Medulla oblongata (tissue), 1 donor: ENCODE measurements around the gene CCNB2.
A peak's percentile ranks its signal among the peaks of the same experiment; 100 is the strongest.
"Not testable (repeated sequence)": the region's sequence is repeated elsewhere in the genome, so short reads cannot be mapped to it uniquely, and the experiment has no call there.

Experiments used
- DNase-seq: peaks from one replicate; pipeline ENCODE4 v3.0.0-alpha.2; 2015; ENCODE audit errors: extremely low spot score

Gene CCNB2

DNA sequence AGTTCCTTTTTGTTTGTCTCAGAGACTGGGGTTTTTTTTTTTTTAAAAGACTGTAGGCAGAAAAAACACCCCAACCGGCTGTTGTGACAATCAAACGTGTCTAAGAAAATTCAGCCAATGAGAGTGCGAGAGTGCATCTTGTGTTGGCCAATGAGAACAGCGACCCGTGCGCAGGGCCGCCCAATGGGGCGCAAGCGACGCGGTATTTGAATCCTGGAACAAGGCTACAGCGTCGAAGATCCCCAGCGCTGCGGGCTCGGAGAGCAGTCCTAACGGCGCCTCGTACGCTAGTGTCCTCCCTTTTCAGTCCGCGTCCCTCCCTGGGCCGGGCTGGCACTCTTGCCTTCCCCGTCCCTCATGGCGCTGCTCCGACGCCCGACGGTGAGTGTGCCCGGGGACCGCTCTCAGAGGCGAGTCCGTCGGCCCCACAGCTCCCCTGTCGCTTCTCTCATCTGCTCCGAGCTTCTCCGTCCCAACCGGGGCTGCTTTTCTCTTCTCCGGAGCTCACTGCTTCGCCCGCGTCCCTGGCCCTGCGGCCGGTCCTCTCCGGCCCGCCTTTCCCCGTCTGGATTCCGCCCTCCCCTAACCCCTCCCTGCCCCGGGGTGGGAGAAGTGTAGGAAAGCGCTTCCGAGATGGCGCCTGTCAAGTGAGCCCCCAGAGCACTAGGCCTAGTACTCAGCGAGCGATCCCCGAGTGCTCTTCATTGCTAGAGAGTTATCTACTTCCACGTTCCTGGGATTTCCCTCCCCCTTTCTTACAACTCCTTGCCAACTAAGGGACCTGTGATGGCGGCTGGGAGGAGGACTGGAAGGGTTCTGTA, at the start of gene CCNB2:
CCNB2 (plus strand) TSS at position 235 of the 821 bp plus-strand sequence; CDS start at position 358, 123 bp downstream.
- peak; percentile 96 for DNase-seq

DNA sequence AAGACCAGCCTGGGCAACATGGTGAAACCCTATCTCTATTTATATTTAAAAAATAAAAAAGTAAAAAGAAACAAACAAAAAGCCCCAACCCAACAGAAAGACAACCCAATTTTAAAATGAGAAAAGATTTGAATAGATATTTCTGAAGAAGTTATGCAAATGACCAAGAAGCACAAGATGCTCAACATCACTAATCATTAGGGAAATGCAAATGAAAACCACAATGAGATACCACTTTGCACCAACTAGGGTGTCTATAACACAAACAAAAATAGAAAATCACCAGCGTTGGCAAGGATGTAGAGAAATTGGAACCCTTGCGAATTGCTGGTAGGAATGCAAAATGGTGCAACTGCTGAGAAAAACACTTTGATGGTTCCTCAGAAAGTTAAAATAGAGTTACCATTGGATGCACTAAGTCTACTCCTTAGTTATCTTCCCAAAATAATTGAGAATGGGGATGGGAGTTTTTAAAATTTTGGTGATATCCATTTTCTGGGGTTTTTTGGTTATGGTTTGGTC, 45.8 kb upstream of the CCNB2 start:
- no peak for DNase-seq

DNA sequence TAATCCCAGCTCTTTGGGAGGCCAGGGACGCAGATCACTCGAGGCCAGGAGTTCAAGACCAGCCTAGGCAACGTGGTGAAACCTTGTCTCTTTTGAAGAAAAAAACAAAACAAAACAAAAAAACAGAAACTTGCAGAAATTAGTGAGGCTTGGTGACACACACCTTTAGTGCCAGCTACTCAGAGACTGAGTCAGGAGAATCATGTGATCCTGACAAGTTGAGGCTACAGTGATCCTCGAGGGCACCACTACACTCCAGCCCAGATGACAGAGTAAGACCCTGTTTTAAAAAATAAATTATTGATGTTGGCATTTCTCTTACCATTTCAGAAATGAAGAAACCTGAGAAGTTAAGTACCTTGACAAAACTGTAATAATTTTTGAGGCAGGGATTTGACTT, 44.6 kb upstream of the CCNB2 start:
- no peak for DNase-seq

DNA sequence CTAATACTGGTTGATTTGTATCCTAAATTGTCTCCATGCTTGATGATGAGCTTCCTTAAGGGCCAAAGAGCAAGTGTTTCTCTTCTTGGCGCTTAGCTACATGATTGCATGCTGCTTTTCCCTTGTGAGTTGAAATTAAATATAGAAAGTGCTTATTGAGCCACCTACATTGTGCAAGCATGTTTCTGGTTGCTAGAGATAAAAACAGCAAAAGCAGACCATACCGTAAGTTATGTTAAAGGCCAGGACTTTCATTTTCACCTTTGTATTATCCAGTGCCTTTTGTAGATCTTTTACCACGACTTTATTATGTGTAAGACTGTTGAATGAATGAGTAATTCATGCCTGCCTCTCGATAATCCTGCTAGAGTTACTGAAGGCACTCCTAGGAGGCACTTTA, 41.9 kb upstream of the CCNB2 start:
- DNase-seq = no peak

DNA sequence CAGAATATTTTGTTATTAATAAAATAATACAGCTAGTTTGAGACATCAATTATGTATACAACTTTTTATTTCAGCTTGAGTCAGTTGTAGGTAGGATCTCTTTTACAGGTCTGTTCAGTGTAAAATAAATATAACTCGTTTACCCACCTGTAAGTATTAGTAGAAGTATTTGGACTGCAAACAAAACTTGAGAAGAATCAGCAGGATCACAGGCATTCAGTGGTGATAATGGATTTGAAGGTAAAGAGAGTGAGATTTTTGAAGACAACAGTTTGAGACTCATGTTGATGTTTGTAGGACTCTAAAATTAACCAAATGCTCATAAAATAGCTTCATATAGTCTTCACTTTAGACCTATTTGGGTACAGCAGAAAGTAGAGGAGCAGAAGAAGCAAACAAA, 35.5 kb upstream of the CCNB2 start:
- no peak for DNase-seq

DNA sequence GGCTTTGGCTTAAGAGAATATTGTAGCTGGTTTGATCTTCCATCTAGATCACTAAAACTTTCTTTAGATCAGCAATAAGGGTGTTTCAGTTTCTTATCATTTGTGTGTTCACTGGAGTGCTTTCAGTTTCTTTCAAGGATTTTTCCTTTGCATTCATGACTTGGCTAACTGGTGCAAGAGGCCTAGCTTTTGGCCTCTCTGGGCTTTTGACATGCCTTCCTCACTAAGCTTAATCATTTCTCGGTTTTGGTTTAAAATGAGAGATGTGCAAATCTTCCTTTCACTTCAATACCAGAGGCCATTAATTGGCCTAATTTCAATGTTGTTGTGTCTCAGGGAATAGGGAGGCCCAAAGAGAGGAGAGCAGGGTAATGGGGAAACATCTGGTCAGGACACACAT, 30.3 kb upstream of the CCNB2 start:
- DNase-seq = no peak

DNA sequence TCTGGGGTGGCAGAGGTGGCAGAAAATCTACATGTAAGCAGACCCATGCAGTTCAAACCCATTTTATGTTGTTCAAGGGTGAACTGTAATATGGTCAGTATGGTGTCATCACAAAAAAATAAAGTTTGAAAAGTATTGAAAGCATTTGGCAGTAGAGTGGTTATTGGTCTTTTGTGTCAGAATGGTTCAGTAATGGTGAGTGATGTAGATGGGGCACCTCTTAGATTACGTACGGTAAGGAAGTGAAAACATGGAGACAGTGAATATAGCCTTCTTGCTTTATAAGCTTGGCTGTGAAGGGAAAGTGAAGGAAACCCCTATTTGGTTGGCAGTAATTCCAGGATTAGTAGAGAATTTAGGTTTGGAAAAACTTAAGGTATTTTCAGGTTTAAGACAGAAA, 17.2 kb upstream of the CCNB2 start:
- no peak for DNase-seq

DNA sequence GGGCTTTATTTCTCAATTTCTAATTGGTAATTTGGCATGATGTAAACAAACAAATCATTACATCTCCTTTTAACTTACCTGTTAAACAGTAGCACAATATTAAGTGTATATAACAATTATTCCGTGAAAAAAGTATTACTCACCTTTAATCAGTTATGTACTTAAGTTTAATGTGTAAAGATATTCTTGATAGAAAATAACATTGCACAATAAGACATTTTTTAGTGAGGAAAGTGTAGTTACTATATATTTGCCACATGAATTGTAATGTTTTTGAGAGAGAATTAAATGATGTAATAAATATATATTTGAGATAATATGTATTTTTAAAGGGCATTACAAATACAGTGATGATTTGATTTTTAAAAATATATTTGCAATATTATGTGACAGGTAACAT, 10.9 kb upstream of the CCNB2 start:
- no peak for DNase-seq

DNA sequence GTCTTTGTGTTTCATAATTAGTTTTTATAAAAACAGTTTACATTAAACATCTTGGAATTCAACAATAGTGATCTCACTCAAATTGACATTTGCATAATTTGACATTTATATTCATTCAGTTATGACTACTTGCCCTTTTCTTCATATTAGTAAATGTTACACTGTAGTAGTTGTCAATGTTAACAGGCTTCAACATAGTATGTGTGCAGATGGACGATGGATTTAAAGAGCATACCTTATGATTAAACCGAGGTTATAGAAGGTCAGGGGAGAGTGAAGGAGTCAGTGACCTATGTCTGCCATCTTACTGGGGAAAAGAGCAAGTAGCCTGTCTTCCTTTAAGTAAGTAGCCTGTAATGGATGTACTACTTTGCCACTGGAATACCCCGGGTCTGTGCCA, 8.5 kb upstream of the CCNB2 start:
- DNase-seq = no peak

DNA sequence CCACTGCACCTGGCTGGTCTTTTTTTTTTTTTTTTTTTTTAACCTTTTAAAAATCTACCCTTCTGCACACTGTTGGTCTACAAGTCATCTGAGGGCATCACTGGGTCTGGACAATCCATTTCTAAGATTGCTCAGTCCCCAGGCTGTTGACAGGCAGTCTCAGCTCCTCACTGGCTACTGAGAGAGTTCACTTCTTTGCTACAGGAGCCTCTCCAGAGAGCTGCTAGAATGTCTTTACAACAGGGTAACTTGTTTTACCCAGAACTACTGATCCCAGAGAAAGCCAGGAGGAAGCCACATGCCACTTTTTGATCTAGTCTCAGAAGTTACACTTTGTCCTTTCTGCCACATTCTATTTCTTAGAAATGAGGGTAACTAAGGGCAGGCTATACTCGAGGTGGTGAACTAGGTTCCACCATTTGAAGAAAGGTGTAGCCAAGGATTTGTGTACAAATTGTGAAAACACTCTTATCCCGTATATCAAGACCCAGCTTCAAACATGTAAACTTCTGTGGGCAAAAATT, 5.7 kb upstream of the CCNB2 start:
- DNase-seq = no peak

DNA sequence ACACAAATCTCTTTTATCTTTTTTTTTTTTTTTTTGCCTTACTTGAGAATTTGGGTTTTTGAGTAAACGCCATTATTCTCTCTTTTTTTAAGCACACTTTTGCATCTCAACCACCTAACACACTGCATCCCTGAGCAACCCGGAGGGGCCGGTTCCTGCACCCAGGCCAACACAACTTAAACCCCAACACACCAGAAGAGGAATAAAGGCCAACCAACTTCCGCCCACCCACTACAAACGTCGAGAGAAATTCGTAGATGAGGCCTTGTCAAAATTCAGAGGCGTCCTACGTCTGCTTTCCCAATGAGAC, 389 bp upstream of the CCNB2 start:
- DNase-seq = no peak

DNA sequence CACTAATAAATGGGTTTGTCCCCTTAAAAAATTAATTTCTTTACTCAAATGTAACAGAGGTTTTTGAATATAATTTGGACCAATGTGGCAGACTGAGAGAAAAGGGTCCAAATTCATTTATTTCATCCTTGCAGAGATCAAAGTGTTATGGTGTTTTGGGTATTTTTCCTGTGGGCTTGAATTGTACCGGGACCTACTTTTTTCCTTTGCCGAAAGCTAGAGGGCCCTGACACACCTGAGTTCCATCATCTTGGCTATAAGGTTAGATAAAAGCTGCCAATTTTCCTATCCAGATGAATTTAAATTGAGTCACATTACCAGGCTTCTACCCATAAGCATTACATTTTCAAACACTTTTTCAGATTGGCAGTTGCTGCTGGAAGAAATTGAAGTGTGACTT, 908 bp downstream of the CCNB2 start:
- DNase-seq = no peak

DNA sequence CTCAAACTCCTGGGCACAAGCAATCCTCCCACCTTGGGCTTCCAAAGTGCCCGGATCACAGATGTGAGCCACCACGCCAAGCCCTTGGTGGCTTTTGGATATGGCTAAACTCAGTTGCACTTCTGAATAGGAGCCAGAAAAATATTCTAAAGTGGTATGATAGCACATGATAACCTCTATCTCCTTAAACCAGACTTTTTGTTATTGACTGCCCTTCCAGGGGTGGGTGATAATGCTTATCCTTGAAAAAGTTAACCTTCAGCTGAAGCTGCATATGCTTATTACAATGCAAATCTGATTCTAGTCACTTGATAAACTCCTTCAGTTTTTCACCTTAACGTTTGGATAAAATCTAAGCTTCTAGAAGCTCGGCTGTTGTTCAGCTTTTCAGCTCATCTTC, 6.3 kb downstream of the CCNB2 start:
- no peak for DNase-seq

DNA sequence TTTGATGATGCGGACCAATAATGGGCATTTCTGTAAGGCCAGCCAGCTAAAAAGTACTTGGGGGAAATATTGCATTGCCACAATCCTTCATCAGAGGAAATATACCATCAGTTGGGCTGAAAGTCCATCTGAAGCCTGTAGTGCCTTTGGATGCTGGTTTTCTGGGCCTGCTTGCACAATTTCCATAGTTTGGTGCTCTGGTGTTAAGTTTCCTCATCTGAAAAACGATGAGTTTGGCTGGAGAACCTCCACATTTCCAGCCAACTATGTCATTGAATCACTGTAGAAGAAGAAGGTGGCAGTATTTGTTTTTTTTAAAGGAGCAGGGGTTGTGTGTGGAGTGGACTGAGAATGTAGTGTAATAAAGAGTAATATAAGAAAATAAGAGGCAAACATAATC, 10.1 kb downstream of the CCNB2 start:
- DNase-seq = no peak

DNA sequence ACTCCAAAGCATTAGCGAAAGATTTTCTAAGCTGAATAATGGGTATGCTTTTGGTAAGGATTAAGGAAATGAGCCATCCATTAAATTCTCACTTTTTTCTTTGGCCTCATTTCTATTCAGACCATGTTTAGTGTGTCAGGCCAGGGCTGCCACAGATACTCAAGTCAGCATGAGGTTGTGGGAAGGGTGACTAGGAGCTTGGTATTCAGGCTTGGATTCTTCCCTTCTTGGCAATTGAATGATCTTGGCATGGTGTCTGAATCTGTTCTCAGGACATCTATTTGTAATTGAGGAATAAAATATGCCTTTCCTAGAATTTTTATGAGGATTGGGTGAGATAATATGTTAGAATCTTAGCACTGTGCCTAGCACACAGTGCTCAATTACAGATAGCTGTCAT, 11.2 kb downstream of the CCNB2 start:
- peak; percentile 26 for DNase-seq

DNA sequence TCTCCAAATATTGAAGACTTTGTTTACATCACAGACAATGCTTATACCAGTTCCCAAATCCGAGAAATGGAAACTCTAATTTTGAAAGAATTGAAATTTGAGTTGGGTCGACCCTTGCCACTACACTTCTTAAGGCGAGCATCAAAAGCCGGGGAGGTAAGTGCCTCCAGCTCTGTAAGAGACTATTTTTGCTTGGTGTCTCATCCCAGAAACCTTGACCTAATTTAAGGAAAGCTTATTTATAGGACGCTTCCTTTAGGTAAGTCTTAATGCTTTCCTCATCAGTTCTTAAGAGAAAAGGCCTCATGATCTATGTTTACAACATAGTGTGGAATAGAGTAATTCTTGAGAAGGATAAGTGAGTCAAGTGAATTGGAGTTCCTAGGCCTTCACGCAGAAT, 11.8 kb downstream of the CCNB2 start:
- DNase-seq = no peak

DNA sequence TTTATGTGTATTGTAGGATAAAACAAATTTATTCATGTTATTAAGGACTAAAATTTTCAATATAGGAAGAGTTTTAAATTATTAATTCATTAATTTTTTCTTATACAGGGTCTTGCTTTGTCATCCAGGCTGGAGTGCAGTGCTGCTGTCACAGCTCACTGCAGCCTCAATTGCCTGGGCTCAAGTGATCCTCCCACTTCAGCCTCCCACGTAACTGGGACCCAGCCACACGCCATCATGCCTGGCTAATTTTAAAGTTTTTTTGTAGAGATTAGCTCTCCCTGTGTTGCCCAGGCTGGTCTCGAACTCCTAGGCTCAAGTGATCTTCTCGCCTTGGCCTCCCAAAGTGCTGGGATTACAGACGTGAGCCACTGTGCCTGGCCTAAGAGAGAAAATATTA, 14.7 kb downstream of the CCNB2 start:
- no peak for DNase-seq

DNA sequence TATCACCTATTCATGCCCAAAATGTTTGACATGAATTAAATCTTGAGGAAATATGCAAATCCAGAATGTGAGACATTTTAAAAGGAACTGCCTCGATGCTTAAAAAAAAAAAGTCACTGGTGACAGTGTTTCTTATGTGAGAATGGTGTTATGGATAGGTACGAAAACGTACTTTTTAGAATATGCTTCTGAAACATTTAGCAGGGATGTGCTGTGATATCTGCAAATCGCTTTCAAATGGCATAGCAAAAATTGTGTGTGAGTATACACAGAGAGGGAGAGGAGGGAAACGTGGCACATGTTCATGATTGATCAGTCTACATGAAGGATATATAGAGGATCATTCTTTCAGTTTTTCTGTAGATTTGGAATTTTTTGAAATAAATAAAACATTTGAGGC, 16.0 kb downstream of the CCNB2 start:
- DNase-seq = no peak

DNA sequence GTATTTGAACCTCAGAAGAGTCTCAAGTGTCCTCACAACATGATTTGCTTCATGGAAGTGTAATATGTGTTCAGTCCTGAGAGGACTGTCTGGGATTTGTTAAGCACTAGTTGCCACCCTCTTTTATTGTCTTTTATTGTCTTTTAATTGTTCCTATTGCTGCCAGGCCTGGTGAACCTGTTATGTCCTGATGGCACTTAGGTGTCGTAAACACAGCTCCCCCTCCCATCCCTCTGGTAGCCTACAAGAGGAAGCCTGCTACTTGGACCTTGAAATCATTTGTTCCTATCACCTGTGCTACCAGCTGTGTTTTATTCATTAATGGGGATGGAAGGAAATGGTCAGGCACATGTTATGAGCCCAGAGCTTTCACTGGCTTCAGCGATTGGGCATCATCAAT, 19.3 kb downstream of the CCNB2 start:
- DNase-seq = no peak

DNA sequence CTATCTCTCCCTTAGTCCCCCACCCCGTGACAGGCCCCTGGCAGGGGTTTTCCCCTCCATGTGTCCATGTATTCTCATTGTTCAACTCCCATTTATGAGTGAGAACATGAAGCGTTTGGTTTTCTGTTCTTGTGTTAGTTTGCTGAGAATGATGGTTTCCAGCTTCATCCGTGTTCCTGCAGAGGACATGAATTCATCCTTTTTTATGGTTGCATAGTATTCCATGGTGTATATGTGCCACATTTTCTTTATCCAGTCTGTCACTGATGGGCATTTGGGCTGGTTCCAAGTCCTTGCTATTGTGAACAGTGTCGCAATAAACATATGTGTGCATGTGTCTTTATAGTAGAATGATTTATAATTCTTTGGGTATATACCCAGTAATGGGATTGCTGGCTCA, 20.7 kb downstream of the CCNB2 start:
- not testable (repeated sequence) for DNase-seq

DNA sequence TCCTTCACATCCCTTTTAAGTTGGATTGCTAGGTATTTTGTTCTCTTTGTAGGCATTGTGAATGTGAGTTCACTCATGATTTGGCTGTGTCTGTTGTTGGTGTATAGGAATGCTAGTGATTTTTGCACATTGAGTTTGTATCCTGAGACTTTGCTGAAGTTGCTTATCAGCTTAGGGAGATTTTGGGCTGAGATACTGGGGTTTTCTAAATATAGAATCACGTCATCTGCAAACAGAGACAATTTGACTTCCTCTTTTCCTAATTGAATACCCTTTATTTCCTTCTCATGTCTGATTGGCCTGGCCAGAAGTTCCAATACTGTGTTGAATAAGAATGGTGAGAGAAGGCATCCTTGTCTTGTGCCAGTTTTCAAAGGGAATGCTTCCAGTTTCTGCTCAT, 22.3 kb downstream of the CCNB2 start:
- DNase-seq = not testable (repeated sequence)

DNA sequence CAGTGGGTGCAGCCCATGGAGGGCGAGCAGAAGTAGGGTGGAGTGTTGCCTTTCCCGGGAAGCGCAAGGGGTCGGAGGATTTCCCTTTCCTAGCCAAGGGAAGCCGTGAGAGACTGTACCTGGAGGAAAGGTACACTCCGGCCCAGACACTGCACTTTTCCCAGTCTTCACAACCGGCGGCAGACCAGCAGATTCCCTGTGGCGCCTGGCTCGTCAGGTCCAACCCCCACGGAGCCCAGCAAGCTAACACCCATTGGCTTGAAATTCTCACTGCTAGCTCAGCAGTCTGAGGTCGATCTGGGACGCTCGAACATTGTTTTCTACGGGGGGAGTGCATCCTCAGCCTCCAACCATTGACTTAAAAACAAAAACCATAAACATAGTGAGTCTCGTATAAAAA, 26.5 kb downstream of the CCNB2 start:
- DNase-seq = no peak

DNA sequence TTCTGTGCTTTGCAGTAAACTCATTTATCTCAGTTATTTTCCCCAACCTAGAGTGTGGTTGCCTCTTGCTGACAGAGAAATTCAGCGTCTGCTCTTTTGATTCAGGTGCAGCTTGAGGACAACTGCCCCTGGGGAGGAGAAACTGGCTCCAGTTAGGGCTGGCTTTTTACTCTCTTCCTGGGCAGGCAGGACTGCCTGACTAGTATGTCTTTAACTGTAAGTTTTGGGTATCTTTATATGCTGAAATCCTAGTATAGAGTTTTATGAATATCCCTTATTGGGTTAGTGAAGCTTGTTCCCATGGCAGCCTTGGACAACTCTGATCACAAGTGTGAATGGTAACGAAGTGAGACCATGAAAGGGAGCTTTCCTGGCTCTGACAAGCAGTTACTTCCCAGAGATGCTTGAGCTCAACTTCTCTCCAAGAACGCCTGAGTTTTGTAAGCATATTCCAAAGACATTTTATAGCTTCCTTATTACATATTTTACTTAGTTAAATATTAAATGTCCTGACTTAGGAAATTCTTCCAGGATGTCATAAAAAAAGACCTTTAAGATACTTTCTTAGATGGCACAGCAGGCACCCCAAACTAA, 27.1 kb downstream of the CCNB2 start:
- DNase-seq = no peak
